Measurements from ENCODE around the gene AHCYL1. TPM values are rescaled to one million over a fixed set of nuclear protein-coding genes. Genes with fewer than 3 reads are reported as not detected.

Gene AHCYL1
- total RNA-seq: 67.3 and 70.9 TPM in 2 replicates

DNA sequence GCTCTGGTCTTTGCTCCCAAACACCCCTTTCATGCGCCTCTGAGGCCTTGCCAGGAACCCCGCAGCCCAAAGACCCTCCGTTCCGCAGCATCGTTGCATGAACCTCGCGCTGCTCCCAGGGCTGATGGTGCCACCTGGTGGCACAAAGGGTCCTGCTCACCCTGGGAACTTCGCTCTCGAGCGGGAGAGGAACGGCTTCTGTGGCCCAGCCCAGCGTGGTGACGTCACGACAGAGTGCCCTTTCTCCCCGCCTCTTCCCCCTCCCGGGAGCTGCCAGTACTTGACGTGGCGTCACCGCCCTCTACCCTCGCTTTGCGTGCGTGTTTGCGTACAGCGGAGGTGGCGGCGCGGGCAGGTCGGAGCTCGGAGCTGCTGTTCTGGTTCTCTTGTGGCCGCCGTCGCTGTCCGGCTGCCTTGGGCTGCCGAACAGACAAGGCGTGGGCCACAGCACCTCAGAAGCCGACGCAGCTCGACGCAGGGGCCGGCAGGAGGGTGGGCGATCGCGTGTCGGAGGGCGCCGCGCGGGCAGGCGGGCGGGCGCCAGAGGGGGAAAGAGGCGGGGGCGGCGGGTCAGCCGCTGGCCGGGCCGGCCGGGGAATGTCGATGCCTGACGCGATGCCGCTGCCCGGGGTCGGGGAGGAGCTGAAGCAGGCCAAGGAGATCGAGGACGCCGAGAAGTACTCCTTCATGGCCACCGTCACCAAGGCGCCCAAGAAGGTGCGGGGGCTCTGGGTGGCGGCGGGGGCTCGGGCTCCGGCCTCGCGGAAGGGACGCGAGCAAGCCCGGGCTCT, at the start of gene AHCYL1:
Gene AHCYL1, plus strand, starts transcription at position 310 of the 791 bp plus-strand sequence. Its CDS starts 288 bp downstream, at position 598.

DNA sequence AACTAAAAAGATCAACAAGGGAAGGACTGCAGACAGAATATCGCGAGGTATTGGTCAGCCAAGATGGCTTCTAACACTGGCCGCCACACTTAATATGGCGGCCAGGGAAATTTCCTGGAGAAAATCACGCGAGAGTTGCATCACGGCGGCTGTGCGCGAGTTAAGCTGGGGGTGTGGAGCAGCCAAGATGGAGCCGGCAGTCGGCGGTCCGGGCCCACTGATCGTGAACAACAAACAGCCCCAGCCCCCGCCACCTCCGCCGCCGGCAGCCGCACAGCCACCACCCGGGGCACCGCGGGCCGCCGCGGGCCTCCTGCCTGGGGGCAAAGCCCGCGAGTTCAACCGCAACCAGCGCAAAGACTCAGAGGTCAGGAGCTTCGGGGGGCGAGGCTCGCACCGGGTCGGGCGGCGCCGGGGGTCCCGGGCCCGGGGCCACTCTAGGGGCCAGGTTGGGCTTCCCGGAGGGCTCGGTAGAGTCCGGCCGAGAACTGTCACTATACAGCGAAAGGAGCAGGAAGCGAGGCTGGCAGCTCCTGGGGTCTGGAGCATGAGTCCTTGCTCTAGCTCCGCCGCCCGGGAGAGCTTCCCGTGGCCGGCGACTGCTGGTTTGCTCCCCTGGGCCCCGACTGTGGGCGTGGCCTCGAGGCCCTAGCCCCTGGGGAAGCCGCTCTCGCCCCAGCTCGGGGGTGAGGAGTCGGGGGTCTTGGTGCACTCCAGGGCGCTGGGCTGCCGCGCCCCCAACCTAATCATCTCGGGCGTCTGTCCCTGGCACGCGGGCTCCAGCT, 50.1 kb downstream of the AHCYL1 start, which contains the start of gene STRIP1:
Gene STRIP1, plus strand, starts transcription at position 174 of the 785 bp plus-strand sequence. Its CDS starts 14 bp downstream, at position 188.

DNA sequence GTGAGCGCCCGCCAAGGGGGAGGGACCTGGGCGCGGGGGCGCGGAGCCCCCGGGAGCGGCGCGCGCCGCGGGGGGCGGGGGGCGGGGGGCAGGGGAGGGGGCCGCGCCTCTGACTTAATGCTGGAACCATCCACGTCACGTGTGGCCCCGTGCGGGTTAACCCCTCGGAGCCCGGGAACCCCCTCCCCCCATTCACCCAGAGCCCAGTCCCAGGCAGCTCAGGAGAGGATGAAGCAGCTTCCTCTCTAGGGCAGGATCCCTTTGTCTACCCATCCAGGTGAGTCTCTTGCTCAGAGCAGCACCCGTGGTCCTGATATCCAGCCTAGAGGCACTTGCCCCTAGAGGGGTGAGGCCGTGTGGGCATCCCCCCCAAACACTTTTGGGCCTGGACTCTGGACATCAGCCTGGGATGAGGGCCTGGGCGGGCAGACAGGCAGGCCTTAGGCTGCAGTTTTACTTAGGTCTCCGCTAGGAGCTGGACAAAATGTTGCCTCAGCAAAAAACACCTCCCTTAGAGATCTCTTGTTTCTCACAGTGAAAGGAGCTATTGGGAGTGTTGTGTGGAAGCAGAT, 86.2 kb downstream of the AHCYL1 start, which contains the start of gene ALX3:
Gene ALX3, minus strand, starts transcription at position 2 of the 572 bp plus-strand sequence. CDS start 60 bp downstream, outside the sequence.

Other genes with a start within 250 kb of the AHCYL1 start
- gene GSTM3, start 243.7 kb upstream of the AHCYL1 start, total RNA-seq: 21.8 and 126 TPM in 2 replicates
- not detected in 2 replicates for gene EPS8L3, start 220.8 kb upstream of the AHCYL1 start, total RNA-seq
- gene CSF1, start 73.9 kb upstream of the AHCYL1 start, total RNA-seq: 28.8 and 148 TPM in 2 replicates
- 47.5 and 58.8 TPM in 2 replicates for gene STRIP1, start 49.9 kb downstream of the AHCYL1 start, total RNA-seq
- gene ALX3, start 85.9 kb downstream of the AHCYL1 start, total RNA-seq: not detected in 2 replicates
- gene UBL4B, start 127.7 kb downstream of the AHCYL1 start, total RNA-seq: not detected in 2 replicates
- gene SLC6A17, start 165.7 kb downstream of the AHCYL1 start, total RNA-seq: 0.14 TPM in 1 of 2 replicates, not detected in the other
- gene KCNC4, start 225.5 kb downstream of the AHCYL1 start, total RNA-seq: 0.44 and 1.3 TPM in 2 replicates